H9 (cell line): ENCODE results near the gene TNFRSF4. TPM values are rescaled to one million over a fixed set of nuclear protein-coding genes. Genes with fewer than 3 reads are reported as not detected.
A peak's percentile ranks its signal among the peaks of the same experiment; 100 is the strongest.

Source experiments
- DNase-seq: peaks from one replicate; pipeline ENCODE4 v3.0.0-alpha.2; 2017
- H2AFZ ChIP-seq: one replicate; pipeline ENCODE4 v1.6.1; 2013; ENCODE audit warnings: mild to moderate bottlenecking, low read length, control low read depth, moderate library complexity
- H2AK5ac ChIP-seq: 2 replicates; pipeline ENCODE4 v1.6.1; 2013; ENCODE audit warnings: low read length, control low read depth, mixed read lengths; ENCODE audit not compliant: insufficient read length
- H2BK120ac ChIP-seq: one replicate; pipeline ENCODE4 v1.6.1; 2013; ENCODE audit warnings: low read depth, mild to moderate bottlenecking, low read length, control low read depth, inconsistent platforms; ENCODE audit not compliant: poor library complexity, severe bottlenecking
- H2BK12ac ChIP-seq: 2 replicates; pipeline ENCODE4 v1.6.1; 2013; ENCODE audit warnings: low read length, control low read depth, mixed read lengths, low read depth; ENCODE audit not compliant: insufficient read length
- H2BK15ac ChIP-seq: 2 replicates; pipeline ENCODE4 v1.6.1; 2013; ENCODE audit warnings: low read depth, low read length, control low read depth
- H2BK20ac ChIP-seq: one replicate; pipeline ENCODE4 v1.6.1; 2013; ENCODE audit warnings: low read depth, mild to moderate bottlenecking, low read length, control low read depth, inconsistent platforms; ENCODE audit not compliant: poor library complexity, severe bottlenecking
- H2BK5ac ChIP-seq: 2 replicates; pipeline ENCODE4 v1.6.1; 2013; ENCODE audit warnings: low read length, control low read depth, mixed read lengths; ENCODE audit not compliant: insufficient read length
- H3K14ac ChIP-seq: 2 replicates; pipeline ENCODE4 v1.6.1; 2013; ENCODE audit warnings: low read length, control low read depth; ENCODE audit not compliant: insufficient read depth
- H3K18ac ChIP-seq: 2 replicates; pipeline ENCODE4 v1.6.1; 2013; ENCODE audit warnings: low read depth, mild to moderate bottlenecking, mixed read lengths, low read length, control low read depth; ENCODE audit not compliant: insufficient read length
- H3K23ac ChIP-seq: 2 replicates; pipeline ENCODE4 v1.6.1; 2013; ENCODE audit warnings: low read length, control low read depth, mixed read lengths, low read depth; ENCODE audit not compliant: insufficient read length
- H3K23me2 ChIP-seq: 2 replicates; pipeline ENCODE4 v1.6.1; 2013; ENCODE audit warnings: low read depth, mild to moderate bottlenecking, mixed read lengths, low read length, control low read depth; ENCODE audit not compliant: insufficient read length, poor library complexity, severe bottlenecking
- H3K27ac ChIP-seq: 2 replicates; pipeline ENCODE4 v1.5.1; 2013; ENCODE audit warnings: low read length, control low read depth, mixed read lengths, low read depth; ENCODE audit not compliant: insufficient read length
- H3K27me3 ChIP-seq: 2 replicates; pipeline ENCODE4 v1.6.1; 2013; ENCODE audit warnings: low read length, control low read depth, inconsistent platforms; ENCODE audit not compliant: insufficient read depth
- H3K4ac ChIP-seq: 2 replicates; pipeline ENCODE4 v1.6.1; 2013; ENCODE audit warnings: low read depth, mild to moderate bottlenecking, control low read depth, inconsistent platforms, low read length, moderate library complexity
- H3K4me1 ChIP-seq: 2 replicates; pipeline ENCODE4 v1.6.1; 2013; ENCODE audit warnings: low read length, control low read depth, inconsistent platforms; ENCODE audit not compliant: insufficient read depth
- H3K4me2 ChIP-seq: 2 replicates; pipeline ENCODE4 v1.6.1; 2013; ENCODE audit warnings: low read length, control low read depth, mixed read lengths; ENCODE audit not compliant: insufficient read length, insufficient read depth
- H3K56ac ChIP-seq: 2 replicates; pipeline ENCODE4 v1.6.1; 2013; ENCODE audit warnings: low read depth, mild to moderate bottlenecking, mixed read lengths, low read length, control low read depth; ENCODE audit not compliant: insufficient read length
- H3K79me1 ChIP-seq: 2 replicates; pipeline ENCODE4 v1.6.1; 2013; ENCODE audit warnings: low read depth, mild to moderate bottlenecking, moderate library complexity, low read length, control low read depth, inconsistent platforms; ENCODE audit not compliant: insufficient read depth, poor library complexity, severe bottlenecking
- H3K79me2 ChIP-seq: 2 replicates; pipeline ENCODE4 v1.6.1; 2013; ENCODE audit warnings: low read length, control low read depth, inconsistent platforms; ENCODE audit not compliant: insufficient read depth
- H3K9ac ChIP-seq: 2 replicates; pipeline ENCODE4 v1.6.1; 2013; ENCODE audit warnings: low read length, control low read depth, mixed read lengths; ENCODE audit not compliant: insufficient read length; ENCODE audit errors: extremely low read depth
- H3K9me3 ChIP-seq: one replicate; pipeline ENCODE4 v1.6.1; 2013; ENCODE audit warnings: low read depth, low read length, inconsistent platforms; ENCODE audit not compliant: control insufficient read depth
- H3T11ph ChIP-seq: one replicate; pipeline ENCODE4 v1.6.1; 2013; ENCODE audit warnings: mild to moderate bottlenecking, low read length, control low read depth, inconsistent platforms
- H4K20me1 ChIP-seq: one replicate; pipeline ENCODE4 v1.6.1; 2013; ENCODE audit not compliant: control insufficient read depth, insufficient read length, insufficient read depth
- H4K5ac ChIP-seq: 2 replicates; pipeline ENCODE4 v1.6.1; 2013; ENCODE audit warnings: low read depth, mild to moderate bottlenecking, mixed read lengths, low read length, control low read depth; ENCODE audit not compliant: insufficient read length
- H4K8ac ChIP-seq: replicated peaks from 2 replicates; pipeline ENCODE4 v1.6.1; 2013; ENCODE audit warnings: low read length, control low read depth, mixed read lengths, low read depth; ENCODE audit not compliant: insufficient read length
- H4K91ac ChIP-seq: 2 replicates; pipeline ENCODE4 v1.6.1; 2013; ENCODE audit warnings: low read depth, mild to moderate bottlenecking, moderate library complexity, mixed read lengths, low read length, control low read depth; ENCODE audit not compliant: insufficient read length
- H3K27ac Mint-ChIP-seq, 3 experiments: 2 replicates in 2 of 3; 3 replicates in 1 of 3; pipeline ENCODE4 v1.8.0; 2020 to 2021; ENCODE audit warnings: mixed read lengths in 3 of 3, mild to moderate bottlenecking in 1 of 3, moderate library complexity in 1 of 3
- H3K27me3 Mint-ChIP-seq: 2 replicates; pipeline ENCODE4 v1.8.0; 2021; ENCODE audit warnings: low read depth, mild to moderate bottlenecking, moderate library complexity, mixed read lengths
- H3K36me3 Mint-ChIP-seq, 3 experiments: 2 replicates in 2 of 3; 3 replicates in 1 of 3; pipeline ENCODE4 v1.8.0; 2020 to 2021; ENCODE audit warnings: low read depth in 3 of 3, mixed read lengths in 3 of 3; ENCODE audit not compliant: insufficient read depth in 1 of 3
- H3K4me1 Mint-ChIP-seq, 2 experiments: 2 replicates each; pipeline ENCODE4 v1.8.0; 2020; ENCODE audit warnings: mixed read lengths in 2 of 2
- H3K4me3 Mint-ChIP-seq, 2 experiments: 2 replicates in 1 of 2; 3 replicates in 1 of 2; pipeline ENCODE4 v1.8.0; 2020 to 2021; ENCODE audit warnings: mild to moderate bottlenecking in 2 of 2, mixed read lengths in 2 of 2, moderate library complexity in 1 of 2
- H3K9me3 Mint-ChIP-seq, 2 experiments: 2 replicates in 1 of 2; 3 replicates in 1 of 2; pipeline ENCODE4 v1.8.0; 2020; ENCODE audit warnings: mild to moderate bottlenecking in 2 of 2, mixed read lengths in 2 of 2, moderate library complexity in 1 of 2
- WGBS: extraction: QIAGEN DNeasy Blood & Tissue Kit; methylation state at CpG from one replicate; pipeline ENCODE4 v1.1.7; 2013; ENCODE audit warnings: missing lambda C conversion rate, low lambda C conversion rate, mixed read lengths; ENCODE audit not compliant: insufficient read length; ENCODE audit errors: extremely low coverage; 5-methylcytosine and 5-hydroxymethylcytosine counted together
- total RNA-seq: library from RNA; stranded (reverse); gene quantifications from 2 replicates; pipeline ENCODE4 v1.2.1, GENCODE V29; 2021
- TF ChIP-seq, protein P1 (sequence below): fragments of 200-600 bp; sonication (generic); conservative IDR thresholded peaks from 3 replicates; pipeline ENCODE4 v1.8.0; 2021; ENCODE audit warnings: antibody characterized with exemption, mild to moderate bottlenecking

TNFRSF4 gene
- total RNA-seq, 1 experiment from 2014 or later, result 0.24 TPM

- H4K91ac ChIP-seq, result no peak overlapping the region
- H3T11ph ChIP-seq, result no peak overlapping the region
- no peak overlapping the region for H2BK120ac ChIP-seq
- no peak overlapping the region for H3K4ac ChIP-seq
- H2BK5ac ChIP-seq, result no peak overlapping the region
- no peak overlapping the region for H3K27ac ChIP-seq
- Mint-ChIP-seq H3K36me3 (peaks cover 26 to 62% (median 51%) of the 10 kb centered on the region in 3 experiments), H3K4me3 (no peak overlapping the region), H3K27me3 (no peaks in the 10 kb centered on the region), H3K4me1 (peaks cover 3 to 5% of the 10 kb centered on the region in 2 experiments), H3K9me3 (no peaks in the 10 kb centered on the region), H3K27ac (peak overlapping the region in 1 of 3 experiments; percentile 5; a peak in 2 of 7 replicates)
- H3K27me3 ChIP-seq, result no peaks in the 10 kb centered on the region
- WGBS, result no CpG with 5 or more reads among the region's 18 CpGs
- H2AK5ac ChIP-seq, result no peak overlapping the region
- H3K18ac ChIP-seq, result no peak overlapping the region
- H3K4me2 ChIP-seq, result no peak overlapping the region
- DNase-seq, result no peak
- no peak overlapping the region for H2BK15ac ChIP-seq
- H3K9me3 ChIP-seq, result no peaks in the 10 kb centered on the region
- H2BK20ac ChIP-seq, result no peak overlapping the region
- peaks cover under 1% of the 10 kb centered on the region for H3K23me2 ChIP-seq
- H3K14ac ChIP-seq, result no peak overlapping the region
- H3K79me1 ChIP-seq, result peaks cover 2% of the 10 kb centered on the region
- no peak overlapping the region for H3K9ac ChIP-seq
- no peak overlapping the region for H3K23ac ChIP-seq
- no peaks in the 10 kb centered on the region for H4K20me1 ChIP-seq
- H4K8ac ChIP-seq, result no peak overlapping the region
- peaks cover 2% of the 10 kb centered on the region; the same call in 1 of the 2 replicates for H3K79me2 ChIP-seq
- no peak overlapping the region for H4K5ac ChIP-seq
- no peak overlapping the region for H2BK12ac ChIP-seq
- no peak overlapping the region for H3K56ac ChIP-seq
- H3K4me1 ChIP-seq, result no peaks in the 10 kb centered on the region
- TF ChIP-seq, protein P1, sequence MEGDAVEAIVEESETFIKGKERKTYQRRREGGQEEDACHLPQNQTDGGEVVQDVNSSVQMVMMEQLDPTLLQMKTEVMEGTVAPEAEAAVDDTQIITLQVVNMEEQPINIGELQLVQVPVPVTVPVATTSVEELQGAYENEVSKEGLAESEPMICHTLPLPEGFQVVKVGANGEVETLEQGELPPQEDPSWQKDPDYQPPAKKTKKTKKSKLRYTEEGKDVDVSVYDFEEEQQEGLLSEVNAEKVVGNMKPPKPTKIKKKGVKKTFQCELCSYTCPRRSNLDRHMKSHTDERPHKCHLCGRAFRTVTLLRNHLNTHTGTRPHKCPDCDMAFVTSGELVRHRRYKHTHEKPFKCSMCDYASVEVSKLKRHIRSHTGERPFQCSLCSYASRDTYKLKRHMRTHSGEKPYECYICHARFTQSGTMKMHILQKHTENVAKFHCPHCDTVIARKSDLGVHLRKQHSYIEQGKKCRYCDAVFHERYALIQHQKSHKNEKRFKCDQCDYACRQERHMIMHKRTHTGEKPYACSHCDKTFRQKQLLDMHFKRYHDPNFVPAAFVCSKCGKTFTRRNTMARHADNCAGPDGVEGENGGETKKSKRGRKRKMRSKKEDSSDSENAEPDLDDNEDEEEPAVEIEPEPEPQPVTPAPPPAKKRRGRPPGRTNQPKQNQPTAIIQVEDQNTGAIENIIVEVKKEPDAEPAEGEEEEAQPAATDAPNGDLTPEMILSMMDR, result no peak
- H2AFZ ChIP-seq, result no peak overlapping the region
These were observed 12.0 kb upstream of the TNFRSF4 start for GRCh38 chr1:1225913-1226312.
